Measurements from ENCODE around the gene UBAP1L.

DNA sequence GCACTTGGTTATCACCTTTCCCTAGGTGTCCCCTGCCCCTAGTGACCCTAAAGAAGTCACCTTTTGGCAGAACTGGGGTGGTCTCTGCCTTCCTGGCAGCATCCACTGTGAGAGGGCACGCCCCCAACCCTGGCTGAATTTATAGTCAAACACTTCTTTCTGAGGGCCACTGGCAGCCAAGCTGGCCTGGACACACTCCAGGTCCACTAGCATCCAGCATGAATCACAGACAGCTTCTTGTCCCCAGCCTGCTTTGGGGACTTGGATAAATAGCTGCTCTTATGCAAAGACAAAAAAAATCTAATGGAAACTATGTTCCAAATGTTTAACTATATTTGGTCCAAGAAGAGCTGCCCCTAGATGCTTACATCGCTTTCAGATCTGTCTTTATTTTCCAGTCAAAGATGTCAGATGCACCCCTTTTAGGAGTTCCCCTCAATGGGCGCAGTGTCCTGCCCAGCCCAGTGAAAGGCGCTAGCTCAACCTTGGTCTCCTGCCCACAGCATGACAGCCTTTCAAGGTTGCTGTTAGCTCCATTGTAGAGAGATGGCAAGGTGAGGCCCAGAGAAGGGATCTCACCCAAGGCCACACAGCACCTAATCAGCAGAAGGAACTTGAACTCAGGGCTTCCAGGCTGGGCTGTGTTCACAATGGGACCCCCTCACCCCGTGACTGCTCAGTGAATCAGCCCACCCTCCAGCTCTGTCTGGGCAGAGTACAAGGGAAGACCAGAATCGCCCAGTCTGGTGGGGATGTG, 54.2 kb downstream of the UBAP1L start:
- TF ChIP-seq, protein P1, sequence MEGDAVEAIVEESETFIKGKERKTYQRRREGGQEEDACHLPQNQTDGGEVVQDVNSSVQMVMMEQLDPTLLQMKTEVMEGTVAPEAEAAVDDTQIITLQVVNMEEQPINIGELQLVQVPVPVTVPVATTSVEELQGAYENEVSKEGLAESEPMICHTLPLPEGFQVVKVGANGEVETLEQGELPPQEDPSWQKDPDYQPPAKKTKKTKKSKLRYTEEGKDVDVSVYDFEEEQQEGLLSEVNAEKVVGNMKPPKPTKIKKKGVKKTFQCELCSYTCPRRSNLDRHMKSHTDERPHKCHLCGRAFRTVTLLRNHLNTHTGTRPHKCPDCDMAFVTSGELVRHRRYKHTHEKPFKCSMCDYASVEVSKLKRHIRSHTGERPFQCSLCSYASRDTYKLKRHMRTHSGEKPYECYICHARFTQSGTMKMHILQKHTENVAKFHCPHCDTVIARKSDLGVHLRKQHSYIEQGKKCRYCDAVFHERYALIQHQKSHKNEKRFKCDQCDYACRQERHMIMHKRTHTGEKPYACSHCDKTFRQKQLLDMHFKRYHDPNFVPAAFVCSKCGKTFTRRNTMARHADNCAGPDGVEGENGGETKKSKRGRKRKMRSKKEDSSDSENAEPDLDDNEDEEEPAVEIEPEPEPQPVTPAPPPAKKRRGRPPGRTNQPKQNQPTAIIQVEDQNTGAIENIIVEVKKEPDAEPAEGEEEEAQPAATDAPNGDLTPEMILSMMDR (IDR thresholded peaks at IDR 0.05): no peak
- no peak for TF ChIP-seq POLR2A (IDR thresholded peaks at IDR 0.05)
- no peak for TF ChIP-seq POLR2AphosphoS5 (IDR thresholded peaks at IDR 0.05)
